ENCODE results near the gene PDCD11.

- TF ChIP-seq SP1 (IDR thresholded peaks at IDR 0.05; ENCODE audit: low read depth), result no peak
- TF ChIP-seq JUND (IDR thresholded peaks at IDR 0.05), result no peak
- no peak for TF ChIP-seq CTCF (IDR thresholded peaks at IDR 0.05 in 2 of 3, conservative IDR thresholded peaks at IDR 0.05 in 1 of 3; ENCODE audit: borderline replicate concordance in 1 of 3, insufficient read depth in 1 of 3, low read depth in 2 of 3, low read length in 2 of 3)
- TF ChIP-seq POLR2AphosphoS5 (IDR thresholded peaks at IDR 0.05; ENCODE audit: low read depth, low read length), result no peak
- no peak for TF ChIP-seq POLR2A (IDR thresholded peaks at IDR 0.05; ENCODE audit: borderline replicate concordance, extremely low read depth, insufficient read depth, insufficient read length)
- TF ChIP-seq ZBTB33 (IDR thresholded peaks at IDR 0.05; ENCODE audit: extremely low read depth, insufficient replicate concordance, low read length), result no peak
- TF ChIP-seq EZH2 (IDR thresholded peaks at IDR 0.05), result no peak
- TF ChIP-seq SRF (IDR thresholded peaks at IDR 0.05; ENCODE audit: low read depth), result no peak
- TF ChIP-seq MAX (IDR thresholded peaks at IDR 0.05), result no peak
- TF ChIP-seq RAD21 (IDR thresholded peaks at IDR 0.05; ENCODE audit: low read depth), result no peak
Observed at GRCh38 chr10:103423748-103424147, 27.3 kb downstream of the PDCD11 start.
